ENCODE results near the gene CAPN13.

The CAPN13 gene

DNA sequence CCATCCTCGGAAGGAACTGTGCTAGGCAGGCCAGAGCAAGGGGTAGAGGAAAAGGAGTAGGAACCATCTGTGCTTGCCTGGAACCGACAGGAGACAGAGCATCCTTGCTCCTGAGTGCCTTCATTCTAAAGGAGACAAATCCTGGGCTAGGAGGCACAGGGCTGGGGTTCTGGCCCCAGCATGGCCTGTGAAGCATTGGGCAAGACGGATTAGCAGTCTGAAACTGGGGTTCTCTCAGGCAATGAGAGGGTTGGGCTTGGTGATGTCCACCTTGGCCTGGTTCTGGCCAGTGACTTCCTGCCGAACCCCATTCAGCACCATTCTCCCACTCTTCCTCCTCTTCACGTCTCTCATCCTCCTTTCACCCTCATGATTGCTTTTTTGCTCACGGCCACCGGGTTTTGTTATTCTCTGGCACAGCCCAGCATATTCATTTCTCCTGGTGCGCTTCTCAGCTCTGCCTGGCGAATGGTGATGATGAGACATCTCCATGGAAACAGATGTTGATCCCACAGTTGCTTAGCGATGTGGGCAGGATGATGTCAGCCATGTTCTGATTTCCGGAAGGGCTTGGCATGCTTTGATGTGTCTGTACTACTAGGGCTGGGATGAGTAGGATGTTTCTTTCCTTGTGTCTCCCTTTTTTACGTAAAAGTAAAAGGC is 127.7 kb downstream of the CAPN13 start:
- DNase-seq, result no peak

- no peak for DNase-seq
Measured at GRCh38 chr2:30678410-30679137, 128.7 kb downstream of the CAPN13 start.

DNA sequence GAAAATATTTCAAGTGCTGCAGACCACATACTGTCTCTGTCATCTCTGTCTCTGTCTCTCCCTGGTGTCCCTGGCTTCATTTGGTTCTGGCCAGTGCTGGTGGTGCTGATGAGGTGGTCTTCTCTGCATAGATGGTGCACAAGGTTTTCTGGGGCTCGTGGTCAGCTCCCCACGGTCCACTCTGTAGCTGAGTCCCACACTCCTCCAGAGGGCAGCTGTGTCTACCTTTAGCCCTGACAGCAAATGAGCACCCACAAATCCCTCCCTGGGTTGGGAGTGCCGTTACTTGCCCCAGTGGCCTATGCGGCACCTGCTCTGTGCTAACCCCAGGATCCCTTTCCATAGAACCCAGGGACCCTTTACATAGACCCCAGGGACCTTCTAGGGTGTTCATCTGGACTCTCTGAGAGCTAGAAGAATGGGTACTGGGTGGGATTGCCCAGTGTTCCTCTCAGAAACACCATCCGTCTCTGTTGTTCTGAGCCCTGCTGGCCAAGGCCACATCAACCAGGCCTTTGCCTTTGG is 129.3 kb downstream of the CAPN13 start:
- DNase-seq, result no peak

GRCh38 chr2:30677231-30677630 is 130.0 kb downstream of the CAPN13 start:
- DNase-seq, result no peak

DNA sequence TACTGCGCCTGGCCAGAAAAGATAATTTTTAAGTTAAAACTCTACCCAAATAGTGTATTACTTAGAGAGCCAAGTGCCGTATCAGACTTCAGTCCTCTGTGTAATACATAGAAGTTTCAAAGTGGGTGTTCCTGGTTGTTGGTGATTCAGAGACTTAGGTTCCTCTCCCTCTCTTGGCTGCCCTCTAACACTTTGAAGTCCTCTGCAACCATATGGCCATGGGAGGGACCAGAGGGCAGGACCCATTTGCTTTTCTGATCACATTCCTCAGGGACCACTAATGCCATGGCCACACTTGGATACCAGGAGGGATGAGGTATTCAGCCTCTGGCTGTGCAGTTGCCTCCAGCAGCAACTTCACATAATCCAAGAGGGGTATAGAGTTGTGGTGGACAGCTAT is 131.5 kb downstream of the CAPN13 start:
- DNase-seq, result no peak

DNA sequence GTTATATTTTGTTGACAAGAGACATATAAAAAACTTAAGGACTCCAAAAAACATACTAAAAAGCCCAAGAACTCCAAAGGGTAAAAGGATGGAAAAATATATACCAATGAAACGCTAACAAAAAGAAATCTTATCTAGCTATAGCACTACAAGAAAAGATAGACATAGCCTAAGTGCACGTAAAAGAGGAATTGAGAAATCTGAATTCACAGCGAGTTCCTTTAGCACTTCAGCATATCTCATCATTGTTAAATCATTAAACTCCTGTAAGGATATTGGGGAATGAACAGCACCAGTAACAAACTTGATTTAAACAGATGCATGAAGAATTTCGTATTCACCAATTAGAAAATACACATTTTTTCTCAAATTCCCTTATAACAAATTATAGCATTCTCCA is 134.1 kb downstream of the CAPN13 start:
- DNase-seq, result no peak
